ENCODE measurements around the gene ZNF366.

- TF ChIP-seq POLR2A (IDR thresholded peaks at IDR 0.05) (no peak), CTCF (IDR thresholded peaks at IDR 0.05) (no peak)
These were observed 5.3 kb upstream of the ZNF366 start for GRCh38 chr5:72512593-72512860.

Measured in testis (tissue), 2 donors.